ENCODE results near the gene MYO5A.
"Not testable (repeated sequence)": the region's sequence is repeated elsewhere in the genome, so short reads cannot be mapped to it uniquely, and the experiment has no call there.

MYO5A gene

DNA sequence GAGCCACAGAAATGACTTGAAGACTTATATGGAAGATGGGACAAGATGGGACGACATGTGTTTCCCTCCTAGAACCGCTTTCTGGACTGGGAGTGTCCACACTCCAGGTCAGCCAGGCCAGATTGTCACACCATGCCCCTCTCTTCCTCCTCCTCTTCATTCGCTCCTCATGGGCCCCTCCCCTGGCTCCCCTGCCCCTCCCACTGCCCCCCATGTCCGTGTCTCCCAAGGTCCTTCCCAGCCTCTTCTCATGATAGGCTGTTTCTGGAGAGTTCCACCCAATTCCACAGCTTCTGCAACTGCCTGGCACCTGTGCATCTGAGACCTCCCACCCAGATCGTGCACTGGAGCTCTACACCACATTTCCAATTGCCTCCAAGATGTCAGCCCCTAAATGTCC is 239.7 kb downstream of the MYO5A start:
- no peak for DNase-seq (ENCODE audit: low spot score)

DNA sequence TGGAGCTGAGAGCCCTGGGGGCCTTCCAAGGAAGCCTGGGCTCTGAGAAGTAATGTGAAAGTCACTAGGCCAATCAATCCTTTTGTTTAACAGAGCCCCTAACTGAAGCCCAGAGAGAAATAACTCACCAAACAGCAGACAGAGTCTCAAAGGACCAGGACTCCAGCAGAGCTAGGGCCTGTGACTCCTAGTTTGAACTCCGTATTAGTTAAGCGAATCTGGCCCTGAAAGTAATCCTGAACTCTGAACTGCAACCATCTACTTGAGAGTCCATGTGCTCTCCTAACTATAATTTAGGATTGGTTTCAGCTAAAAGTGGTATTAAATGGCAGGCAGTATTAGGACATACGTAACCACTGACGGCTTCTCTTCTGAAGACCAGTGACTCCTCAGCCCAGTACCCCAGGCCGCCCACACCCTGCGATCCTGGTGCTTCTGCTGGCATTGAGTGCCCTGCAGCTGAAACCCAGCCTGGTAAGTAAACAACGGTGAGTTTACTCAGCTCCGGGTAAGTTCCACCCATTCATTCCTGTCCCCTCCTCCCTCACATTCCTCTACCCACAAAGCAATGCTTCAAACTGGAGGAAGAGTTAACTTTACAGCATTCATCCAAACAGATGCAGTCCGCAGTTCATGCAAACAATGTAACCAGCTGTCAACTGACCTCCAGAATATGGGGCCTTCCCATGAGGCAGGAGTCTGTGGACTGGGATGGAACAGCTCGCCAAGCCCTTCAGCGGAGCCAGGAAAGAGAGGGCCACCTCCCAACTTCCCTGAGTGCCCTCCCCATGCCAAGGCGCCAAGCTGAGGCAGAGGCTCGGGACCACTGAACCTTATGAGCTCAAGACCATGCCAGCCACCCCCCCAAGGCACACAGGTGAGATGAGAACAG is 240.4 kb downstream of the MYO5A start:
- DNase-seq (ENCODE audit: low spot score), result peak; percentile 79

DNA sequence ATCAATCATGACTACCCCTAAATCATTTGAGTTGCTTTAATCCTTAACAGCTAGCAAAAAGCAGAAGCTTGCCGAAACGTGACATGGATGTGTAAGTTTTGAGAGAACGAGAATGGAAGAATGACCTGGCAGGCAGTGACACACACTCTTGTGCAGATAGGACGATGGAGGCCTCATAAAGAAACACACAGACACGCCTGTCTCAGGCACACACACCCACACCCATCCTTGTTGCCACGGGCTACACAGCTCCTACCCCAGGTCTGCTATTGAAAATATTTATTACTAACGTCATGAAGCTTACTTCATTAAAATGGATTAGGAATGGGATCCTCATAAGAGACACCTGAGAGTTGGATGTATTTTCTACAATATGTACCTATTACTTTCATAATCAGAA is 241.6 kb downstream of the MYO5A start:
- DNase-seq (ENCODE audit: low spot score), result no peak

DNA sequence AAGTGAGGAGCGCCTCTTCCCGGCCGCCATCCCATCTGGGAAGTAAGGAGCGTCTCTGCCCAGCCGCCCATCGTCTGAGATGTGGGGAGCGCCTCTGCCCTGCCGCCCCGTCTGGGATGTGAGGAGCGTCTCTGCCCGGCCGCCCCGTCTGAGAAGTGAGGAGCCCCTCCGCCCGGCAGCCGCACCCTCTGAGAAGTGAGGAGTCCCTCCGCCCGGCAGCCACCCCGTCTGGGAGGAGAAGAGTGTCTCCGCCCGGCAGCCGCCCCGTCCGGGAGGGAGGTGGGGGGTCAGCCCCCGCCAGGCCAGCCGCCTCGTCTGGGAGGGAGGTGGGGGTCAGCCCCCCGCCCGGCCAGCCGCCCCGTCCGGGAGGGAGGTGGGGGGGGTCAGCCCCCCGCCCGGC is 242.7 kb downstream of the MYO5A start:
- not testable (repeated sequence) for DNase-seq (ENCODE audit: low spot score)

DNA sequence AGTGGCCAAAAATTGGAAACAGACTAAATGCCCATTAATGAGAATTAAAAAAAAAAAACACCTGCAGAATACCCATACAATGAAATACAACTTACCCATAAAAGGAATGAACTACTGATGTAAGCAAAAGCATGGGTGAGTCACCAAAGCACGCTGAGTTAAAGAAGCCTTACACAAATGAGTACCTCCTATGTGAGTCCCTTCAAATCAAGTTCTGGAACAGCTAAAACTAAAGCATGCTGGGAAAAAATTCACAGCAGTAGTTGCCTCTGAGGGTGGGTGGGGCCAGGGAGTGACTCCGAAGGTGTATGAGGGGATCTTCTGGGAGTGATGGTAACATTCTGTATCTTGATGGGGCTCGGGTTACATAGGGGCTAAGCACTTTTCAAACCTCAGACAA is 244.5 kb downstream of the MYO5A start:
- DNase-seq (ENCODE audit: low spot score), result no peak

DNA sequence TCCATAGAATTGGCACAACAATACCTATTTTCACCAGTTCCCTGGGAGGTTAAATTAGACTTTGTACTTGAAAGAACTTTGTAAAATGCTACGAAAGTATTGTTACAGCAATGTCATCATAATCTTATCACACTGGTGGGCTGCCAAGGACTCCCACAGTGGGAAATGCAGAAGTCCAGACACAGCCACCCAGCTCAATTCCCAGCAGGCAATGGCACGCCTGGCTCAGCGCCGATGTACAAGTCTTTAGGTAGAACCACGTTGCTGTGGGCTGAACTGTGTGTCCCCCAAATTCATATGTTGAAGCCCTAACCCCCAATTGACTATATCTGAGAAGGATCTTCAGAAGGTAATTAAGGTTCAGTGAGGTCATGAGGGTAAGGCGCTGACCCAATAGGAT is 245.4 kb downstream of the MYO5A start:
- no peak for DNase-seq (ENCODE audit: low spot score)

DNA sequence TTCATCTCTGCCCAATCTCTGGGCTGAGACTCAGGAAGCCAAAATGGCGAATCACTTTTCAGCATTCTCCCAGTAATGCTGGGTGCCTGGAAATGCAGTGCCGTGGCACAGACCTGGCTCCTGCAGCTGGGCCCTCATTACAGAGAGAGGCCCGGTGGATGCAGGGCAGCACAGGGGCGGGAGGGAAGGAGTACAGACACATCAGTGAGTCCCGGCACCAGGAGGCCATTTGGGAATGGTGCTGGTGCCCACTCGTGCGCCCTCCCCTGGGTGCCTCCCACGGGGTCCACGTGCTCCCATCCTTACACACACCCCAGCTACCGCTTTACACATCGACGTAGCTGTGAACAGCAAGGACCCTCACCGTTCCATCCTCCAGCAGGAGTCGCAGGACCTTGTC is 246.3 kb downstream of the MYO5A start:
- no peak for DNase-seq (ENCODE audit: low spot score)

DNA sequence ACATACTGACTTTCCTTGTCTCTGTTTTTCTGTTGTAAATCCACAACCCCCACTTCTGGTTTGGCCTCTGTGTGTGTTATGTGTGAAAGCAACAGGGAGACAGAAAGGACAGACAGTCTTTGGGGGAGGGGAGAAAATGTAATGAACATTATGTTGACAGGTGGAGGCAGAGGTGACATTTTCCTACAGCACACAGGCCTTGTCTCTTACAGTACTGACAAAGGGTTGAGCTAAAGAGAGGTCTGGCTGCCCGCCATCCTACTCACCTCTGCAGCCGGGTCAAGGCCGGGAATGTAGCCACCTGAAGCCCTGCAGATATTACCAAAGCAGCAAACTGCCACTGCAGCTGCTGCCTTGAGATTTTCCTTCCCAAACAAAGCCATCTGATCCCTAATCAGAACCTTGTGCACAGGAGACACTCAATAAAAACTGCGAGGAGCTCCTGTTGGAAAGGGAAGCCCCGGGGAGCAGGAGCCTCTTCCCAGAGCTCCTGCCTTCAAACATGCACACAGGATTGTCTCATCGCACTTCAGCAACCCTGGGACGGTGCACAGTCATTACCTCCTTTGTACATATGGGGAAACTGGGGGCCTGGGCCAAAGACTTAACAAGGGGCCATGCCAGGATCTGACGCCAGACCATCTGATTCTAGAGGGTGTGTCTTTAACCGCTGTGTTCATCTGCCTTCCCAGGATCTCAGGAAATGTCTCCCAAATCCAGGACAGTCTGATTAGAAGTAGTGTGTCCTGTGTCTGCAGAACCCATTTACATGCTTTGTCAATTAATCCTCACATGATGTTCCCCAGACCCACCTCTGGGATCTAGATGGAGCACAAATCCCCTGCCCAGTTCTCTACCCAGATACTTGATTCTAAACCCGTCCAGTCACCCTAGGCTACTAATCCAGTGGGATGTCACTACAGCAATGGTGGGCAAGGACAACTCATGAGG is 247.3 kb downstream of the MYO5A start:
- no peak for DNase-seq (ENCODE audit: low spot score)

DNA sequence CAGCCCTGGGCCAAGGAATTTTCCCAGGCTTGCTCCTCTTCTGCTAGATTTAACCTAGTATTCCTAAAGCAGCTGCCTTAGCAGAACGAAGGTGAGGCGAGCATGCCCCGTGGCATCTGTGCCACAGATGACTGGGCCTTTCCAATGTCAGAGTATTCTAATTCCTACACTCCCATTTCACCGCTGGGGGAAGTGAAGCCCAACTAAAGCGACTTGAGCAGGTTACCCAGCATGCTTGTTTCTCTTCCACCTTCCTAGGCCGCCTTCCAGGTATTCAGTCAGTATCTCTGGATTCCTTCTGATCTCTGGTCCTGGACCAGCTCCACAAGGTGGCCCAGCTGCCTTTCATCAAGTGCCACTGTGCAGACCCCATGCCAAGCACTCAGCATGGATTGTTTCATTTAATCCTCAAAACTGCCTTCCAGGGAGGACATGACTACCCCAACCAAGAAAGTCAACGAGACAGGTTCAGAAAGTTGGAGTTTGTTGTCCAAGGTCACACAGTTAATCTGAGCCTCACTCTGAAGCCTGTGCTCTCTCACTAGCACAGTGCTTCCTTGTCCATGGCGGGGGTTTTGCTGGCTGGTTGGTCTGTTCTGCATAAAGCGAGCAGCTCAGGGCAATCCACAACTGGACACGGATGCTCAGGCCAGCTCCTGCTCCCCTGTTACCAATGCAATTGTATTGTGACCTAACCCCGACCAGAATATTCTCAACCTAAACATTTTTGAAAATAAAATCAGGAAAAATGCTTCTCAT is 248.2 kb downstream of the MYO5A start:
- DNase-seq (ENCODE audit: low spot score), result no peak

DNA sequence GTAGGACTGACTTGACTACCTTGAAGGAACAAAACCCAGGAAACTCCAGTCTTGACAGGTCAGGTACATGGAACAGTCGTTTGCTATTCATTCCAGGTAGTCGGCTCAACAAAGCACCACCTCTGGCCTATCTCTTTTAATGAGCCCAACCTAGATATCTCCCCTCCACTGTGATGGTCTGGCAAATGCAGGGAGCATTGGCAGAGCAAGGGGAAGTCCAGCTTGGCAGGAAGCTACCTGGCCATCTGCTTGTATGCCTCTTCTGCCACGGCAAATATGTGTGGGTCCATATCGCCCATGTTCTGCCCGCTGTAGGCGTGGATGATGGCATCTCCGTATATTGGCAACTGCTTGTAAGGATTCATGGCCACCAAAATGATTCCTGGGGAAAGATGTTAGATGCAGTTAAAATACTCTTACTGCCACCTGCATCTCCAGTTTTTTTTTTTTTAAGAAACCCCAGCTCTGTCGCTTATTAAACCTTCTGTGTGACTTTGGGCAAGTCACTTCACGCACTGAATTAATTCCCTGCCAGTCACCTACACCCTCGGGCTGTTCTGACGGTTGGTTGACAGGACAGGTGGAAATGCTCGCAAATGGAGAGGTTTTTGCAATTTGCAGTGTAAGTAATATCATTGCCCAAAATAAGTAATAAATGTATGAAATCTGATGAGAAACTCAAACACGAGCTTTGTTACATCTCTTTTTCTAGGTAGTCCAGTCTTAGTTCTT is 249.9 kb downstream of the MYO5A start:
- no peak for DNase-seq (ENCODE audit: low spot score)

DNA sequence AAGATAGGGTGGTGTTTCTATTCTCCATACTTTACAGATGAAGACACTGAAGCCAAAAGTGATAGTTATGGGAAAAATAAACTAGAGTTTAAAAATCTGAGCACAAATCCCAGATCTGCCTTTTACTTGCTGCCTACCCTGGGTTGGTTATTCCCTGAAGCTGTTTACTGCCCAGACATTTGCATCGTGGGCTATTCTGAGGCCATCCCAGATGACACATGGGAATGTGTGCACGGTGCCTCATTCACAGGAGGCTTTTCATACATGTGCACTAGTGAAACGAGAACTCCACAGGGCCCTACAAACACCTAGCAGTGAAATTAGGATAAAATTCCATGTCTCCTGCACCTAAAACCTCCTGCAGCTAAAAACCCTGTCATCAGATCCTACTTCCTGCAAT is 250.5 kb downstream of the MYO5A start:
- no peak for DNase-seq (ENCODE audit: low spot score)

DNA sequence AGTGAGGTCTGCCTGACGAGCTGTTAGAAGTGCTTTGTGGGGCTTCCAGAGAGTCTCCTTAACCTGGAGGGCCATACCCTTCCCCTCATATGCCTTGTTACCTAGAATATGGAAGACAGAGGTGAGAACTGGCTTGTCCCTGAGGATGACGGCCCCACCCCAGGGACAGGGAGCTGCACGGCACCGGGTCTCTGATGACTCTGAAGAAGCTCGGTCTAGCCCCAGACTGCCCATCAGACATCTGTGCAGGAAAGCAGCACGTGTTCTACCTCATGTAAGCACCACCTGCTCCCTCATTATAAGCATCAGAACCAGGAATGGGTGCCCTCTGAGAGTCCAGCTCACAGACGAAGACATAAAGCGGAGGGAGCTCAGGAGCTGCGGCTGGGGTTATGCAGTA is 251.1 kb downstream of the MYO5A start:
- DNase-seq (ENCODE audit: low spot score), result no peak

DNA sequence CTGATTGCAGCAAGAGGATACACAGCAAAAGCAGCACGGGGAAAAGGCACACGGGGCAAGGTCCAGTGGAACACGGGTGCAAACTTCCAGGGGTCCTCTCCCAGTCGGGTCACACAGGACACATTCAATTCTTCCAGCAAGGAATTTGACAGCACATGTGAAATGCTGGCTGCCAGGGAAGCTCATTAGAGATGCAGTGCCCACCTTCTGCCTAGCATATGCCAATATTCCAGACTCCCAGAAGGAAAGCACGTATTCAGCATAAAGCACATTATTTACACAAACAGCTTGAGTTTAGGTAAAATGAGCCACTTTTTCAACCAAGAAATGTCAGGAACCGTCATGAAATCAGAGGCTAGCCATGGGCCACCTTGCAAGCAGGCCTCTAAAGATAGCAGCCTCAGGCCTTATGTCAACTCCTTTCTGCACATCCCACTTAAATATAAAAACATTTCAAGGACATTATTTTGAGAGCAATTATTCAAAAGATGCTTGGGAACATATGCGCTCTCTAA is 252.4 kb downstream of the MYO5A start:
- DNase-seq (ENCODE audit: low spot score), result no peak

DNA sequence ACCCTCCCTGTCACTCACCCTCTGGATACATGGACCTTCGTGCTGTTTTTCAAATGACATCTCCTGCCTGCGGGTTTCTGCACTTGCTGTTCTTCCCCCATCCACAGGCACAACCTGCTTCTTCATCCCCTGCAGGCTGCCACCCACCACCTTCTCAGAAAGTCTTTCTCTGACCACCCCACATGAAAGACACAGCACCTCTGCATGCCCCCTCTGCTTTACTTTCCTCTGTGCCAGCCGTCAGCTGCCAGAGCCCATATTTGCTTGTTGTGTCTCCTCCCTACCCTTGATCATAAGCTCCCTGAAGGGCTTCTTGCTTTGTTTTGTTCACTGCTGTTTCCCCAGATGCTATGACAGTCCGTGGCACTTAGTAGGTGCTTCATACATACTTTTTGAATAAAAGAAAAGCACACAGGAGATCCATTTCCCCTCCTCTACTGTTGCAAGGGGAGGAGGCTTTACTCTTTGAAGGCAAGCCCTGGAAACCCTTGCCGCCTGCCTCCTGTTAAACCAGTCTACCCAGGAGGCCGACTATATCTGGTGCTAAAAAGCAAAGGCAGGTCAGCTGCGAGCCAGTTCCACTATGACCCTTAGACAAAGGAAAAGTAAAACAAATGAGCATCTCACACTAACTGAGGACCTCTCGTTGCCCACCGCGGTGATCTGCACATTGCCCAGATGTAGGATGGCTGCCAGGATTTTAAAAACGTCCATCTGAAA is 265.0 kb downstream of the MYO5A start:
- no peak for DNase-seq (ENCODE audit: low spot score)

DNA sequence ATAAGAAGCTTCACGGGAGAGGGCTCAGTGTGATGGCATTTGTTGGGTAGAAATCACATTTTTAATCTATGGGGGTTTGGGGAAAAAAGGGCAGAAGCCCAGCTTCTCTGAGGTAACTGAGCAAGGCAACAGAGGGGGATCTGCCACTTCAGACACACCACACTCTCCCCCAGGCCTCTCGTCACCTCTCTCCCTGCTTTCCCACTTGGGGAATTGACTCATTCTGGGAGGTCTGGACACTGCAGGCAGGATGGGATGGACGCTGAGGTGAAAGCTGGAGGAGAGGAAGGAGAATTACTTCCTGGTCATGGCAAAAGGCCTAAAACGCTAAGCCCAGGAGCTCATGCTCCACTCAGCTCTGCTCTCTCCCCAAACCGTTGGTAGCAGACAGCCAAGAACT is 266.3 kb downstream of the MYO5A start:
- DNase-seq (ENCODE audit: low spot score), result no peak

DNA sequence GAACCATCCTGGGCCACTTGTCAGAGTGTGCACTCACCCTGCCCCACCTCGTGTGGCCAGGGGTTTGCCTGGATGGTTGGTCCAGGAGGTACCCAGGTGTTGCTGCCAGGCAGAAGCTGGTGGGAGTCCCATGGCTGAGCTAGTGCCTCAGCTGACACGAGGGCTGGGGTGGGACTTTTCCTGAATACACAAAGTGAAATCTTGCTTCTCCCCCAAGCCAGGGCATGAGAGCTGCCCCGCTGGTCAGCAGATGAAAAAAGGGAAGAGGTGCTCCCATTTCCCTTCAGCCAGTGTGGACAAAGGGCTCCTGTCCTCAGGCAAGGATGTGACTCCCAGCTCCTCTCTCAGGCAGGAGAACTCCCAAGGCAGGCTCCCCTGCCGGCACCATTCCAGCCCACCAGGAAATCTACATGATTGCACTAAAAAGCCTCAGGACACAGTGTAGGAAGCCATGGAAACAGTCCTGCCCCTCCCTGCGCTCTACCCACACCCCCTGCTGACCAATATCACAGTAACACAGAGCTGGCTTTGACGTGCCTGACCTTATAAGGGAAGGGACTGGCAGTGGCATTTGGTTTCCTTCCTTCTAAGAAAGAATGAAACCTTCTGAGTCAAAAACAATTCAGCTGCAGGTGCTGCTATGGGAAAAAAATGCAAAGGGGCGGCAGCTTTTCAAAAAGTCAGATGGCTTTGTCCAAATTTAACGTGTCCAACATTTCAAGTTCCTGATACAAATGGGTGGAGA is 267.0 kb downstream of the MYO5A start:
- DNase-seq (ENCODE audit: low spot score), result no peak

DNA sequence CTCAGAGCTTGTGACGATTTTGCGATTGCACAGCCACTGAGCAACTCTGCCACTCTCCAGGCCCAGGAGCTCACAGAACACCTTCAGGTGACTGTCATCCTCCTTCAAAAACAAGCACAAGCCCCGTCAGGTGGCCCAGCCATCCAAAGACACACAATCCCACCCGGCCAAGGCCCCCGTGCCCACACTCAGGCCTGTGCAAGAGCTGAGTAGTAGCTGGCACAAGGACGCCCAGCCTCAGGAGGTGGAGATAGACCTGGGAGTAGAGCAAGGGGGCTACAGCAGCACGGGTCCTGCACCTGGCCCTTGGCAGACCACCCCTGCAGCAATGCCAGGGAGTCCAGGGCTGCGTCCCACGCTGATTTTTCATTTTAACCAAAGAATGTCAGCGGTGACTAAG is 267.7 kb downstream of the MYO5A start:
- no peak for DNase-seq (ENCODE audit: low spot score)

DNA sequence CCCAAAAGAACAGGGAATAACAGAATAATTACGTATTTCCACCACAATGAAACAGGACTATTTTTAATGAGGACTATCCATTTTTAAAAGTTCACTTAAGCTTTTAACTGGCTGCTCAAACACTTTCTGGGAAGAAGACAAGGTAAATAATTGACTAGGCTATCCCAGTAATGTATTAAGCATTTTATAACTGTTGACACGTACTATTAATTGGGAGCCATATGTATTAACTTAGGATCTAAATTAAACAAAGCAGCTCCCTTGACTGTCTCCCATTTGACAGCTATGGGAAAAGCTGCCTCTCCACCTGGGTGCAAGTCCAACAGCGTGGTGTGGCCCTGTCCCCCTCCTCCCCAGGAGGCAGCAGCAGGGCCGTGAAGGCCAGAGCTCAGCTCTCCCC is 269.2 kb downstream of the MYO5A start:
- no peak for DNase-seq (ENCODE audit: low spot score)

DNA sequence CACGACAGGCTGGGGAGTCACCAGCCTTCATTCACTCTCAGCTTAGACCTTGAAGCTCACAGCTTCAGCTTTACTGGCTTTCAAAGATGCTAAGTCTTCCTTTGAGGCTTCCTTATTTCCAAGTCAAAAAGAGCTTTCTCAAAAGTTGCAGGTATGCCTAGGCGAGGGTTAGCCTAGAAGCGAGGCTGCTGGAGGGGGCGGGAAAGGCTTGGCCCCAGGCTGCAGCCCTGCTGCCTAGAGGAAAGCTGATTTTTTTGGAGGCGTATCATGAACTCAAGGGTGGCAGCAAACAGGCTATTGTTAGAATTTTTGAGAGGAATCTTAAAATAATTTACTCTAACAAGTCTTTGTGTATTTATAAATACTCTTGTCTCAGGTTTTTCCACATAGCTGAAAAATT is 270.2 kb downstream of the MYO5A start:
- no peak for DNase-seq (ENCODE audit: low spot score)

DNA sequence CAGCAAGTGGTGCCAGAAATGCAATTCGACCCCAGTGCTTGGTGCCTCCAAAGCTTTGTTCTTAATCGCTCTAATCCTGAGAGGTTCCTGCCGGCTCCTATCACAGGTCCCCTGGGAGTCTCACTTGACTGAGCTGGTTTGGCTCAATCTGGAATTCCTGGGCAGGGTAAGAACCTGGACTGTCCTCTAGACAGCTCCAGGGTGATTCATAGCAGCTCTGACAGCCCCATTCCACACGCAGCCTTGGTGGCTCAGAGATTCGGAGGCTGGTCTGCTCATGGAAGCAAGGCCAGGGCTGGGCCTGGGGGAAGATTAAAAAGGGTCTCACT is 271.0 kb downstream of the MYO5A start:
- DNase-seq (ENCODE audit: low spot score), result no peak

Measured in SW480 (cell line).